H1 (cell line): Measurements from ENCODE around the gene SMC3. TPM values are rescaled to one million over a fixed set of nuclear protein-coding genes. Genes with fewer than 3 reads are reported as not detected.

Experiments
- CTCF ChIA-PET: fragments of 300-600 bp; sonication (Branson Sonifier 250); formaldehyde crosslinking; loops from one replicate; lab custom pipeline; 2021; ENCODE audit not compliant: partially characterized antibody; lab: Charles Lee
- POLR2A ChIA-PET: fragments of 300-600 bp; sonication (Branson Sonifier 250); formaldehyde crosslinking; loops from one replicate; lab custom pipeline; 2021; ENCODE audit warnings: inconsistent platforms; ENCODE audit not compliant: partially characterized antibody; lab: Charles Lee
- DNase-seq, 2 experiments: peaks; one replicate each; pipeline versions ENCODE4 v3.0.0 to v3.0.0-alpha.2; 2010 to 2022; ENCODE audit warnings: low spot score in 2 of 2, low read depth in 1 of 2, mixed read lengths in 1 of 2
- FAIRE-seq: peaks from 2 replicates; lab custom pipeline; 2011; peaks lifted over from hg19 to GRCh38; lab: Jason Lieb, UNC
- H2AFZ ChIP-seq: 2 replicates; pipeline ENCODE4 v1.8.1; 2012; ENCODE audit warnings: low read length, inconsistent platforms
- H2AK5ac ChIP-seq: 2 replicates; pipeline ENCODE4 v1.6.1; 2013; ENCODE audit warnings: low read depth, low read length
- H2BK120ac ChIP-seq: replicated peaks from 2 replicates; pipeline ENCODE3; 2013; ENCODE audit warnings: low read depth, low read length, inconsistent platforms
- H2BK12ac ChIP-seq: 2 replicates; pipeline ENCODE4 v1.6.1; 2013; ENCODE audit warnings: low read depth, low read length
- H2BK15ac ChIP-seq: 2 replicates; pipeline ENCODE4 v1.6.1; 2013; ENCODE audit warnings: low read length
- H2BK20ac ChIP-seq: 2 replicates; pipeline ENCODE4 v1.6.1; 2013; ENCODE audit warnings: low read length
- H2BK5ac ChIP-seq: 2 replicates; pipeline ENCODE4 v1.6.1; 2013; ENCODE audit warnings: low read depth, low read length
- H3K14ac ChIP-seq: 2 replicates; pipeline ENCODE4 v1.6.1; 2013; ENCODE audit warnings: inconsistent platforms; ENCODE audit not compliant: insufficient read length
- H3K18ac ChIP-seq: 2 replicates; pipeline ENCODE4 v1.6.1; 2013; ENCODE audit warnings: low read length; ENCODE audit errors: extremely low read depth
- H3K23ac ChIP-seq: 2 replicates; pipeline ENCODE4 v1.6.1; 2013; ENCODE audit warnings: inconsistent platforms; ENCODE audit not compliant: insufficient read length
- H3K23me2 ChIP-seq: 2 replicates; pipeline ENCODE4 v1.6.1; 2013; ENCODE audit warnings: low read depth, low read length
- H3K27ac ChIP-seq: 2 replicates; pipeline ENCODE4 v1.6.1; 2011; ENCODE audit warnings: low read depth, low read length, inconsistent platforms
- H3K27me3 ChIP-seq, 4 experiments: replicated peaks in 1 of 4; 1 replicate in 1 of 4; 2 replicates in 3 of 4; pipeline versions ENCODE4 v1.6.1 to v1.8.1; 2011 to 2013; ENCODE audit warnings: low read length in 3 of 4, mild to moderate bottlenecking in 3 of 4, inconsistent platforms in 2 of 4, mixed read lengths in 2 of 4, moderate library complexity in 1 of 4; ENCODE audit not compliant: control insufficient read depth in 3 of 4, insufficient read depth in 3 of 4; ENCODE audit errors: extremely low read depth in 1 of 4
- H3K36me3 ChIP-seq, 4 experiments: 2 replicates each; pipeline versions ENCODE4 v1.6.1 to v1.8.1; 2011 to 2013; ENCODE audit warnings: mild to moderate bottlenecking in 4 of 4, low read length in 3 of 4, moderate library complexity in 2 of 4, control low read depth in 1 of 4, inconsistent platforms in 1 of 4; ENCODE audit not compliant: insufficient read depth in 4 of 4, control insufficient read depth in 2 of 4
- H3K4ac ChIP-seq: replicated peaks from 2 replicates; pipeline ENCODE3; 2013; ENCODE audit warnings: low read length, low read depth, mixed read lengths, inconsistent platforms; ENCODE audit not compliant: insufficient read length
- H3K4me1 ChIP-seq, 4 experiments: replicated peaks in 1 of 4; 1 replicate in 1 of 4; 2 replicates in 3 of 4; pipeline versions ENCODE4 v1.6.1 to v1.8.1; 2011 to 2013; ENCODE audit warnings: low read length in 3 of 4, inconsistent platforms in 2 of 4, mixed read lengths in 1 of 4; ENCODE audit not compliant: insufficient read depth in 4 of 4, control insufficient read depth in 3 of 4
- H3K4me2 ChIP-seq, 2 experiments: 2 replicates each; pipeline versions ENCODE4 v1.6.1 to v1.8.1; 2011 to 2013; ENCODE audit warnings: low read depth in 2 of 2, low read length in 2 of 2, control low read depth in 1 of 2, inconsistent platforms in 1 of 2, mild to moderate bottlenecking in 1 of 2; ENCODE audit not compliant: insufficient read depth in 1 of 2
- H3K4me3 ChIP-seq, 4 experiments: fragments of 200-600, 300-600 bp in 1 of 4; sonication (generic), shearing (Covaris generic), sonication (Bioruptor Twin) in 1 of 4; 2 replicates each; pipeline versions ENCODE4 v1.5.1 to v1.8.1; 2011 to 2016; ENCODE audit warnings: low read length in 4 of 4, low read depth in 3 of 4, control low read depth in 2 of 4, inconsistent platforms in 2 of 4, mild to moderate bottlenecking in 2 of 4, mixed read lengths in 1 of 4, moderate library complexity in 1 of 4; ENCODE audit not compliant: insufficient read depth in 2 of 4; ENCODE audit errors: extremely low read depth in 1 of 4
- H3K56ac ChIP-seq: replicated peaks from 2 replicates; pipeline ENCODE3; 2013; ENCODE audit warnings: low read depth, mild to moderate bottlenecking, mixed read lengths, low read length, inconsistent platforms; ENCODE audit not compliant: insufficient read length
- H3K79me1 ChIP-seq: 2 replicates; pipeline ENCODE4 v1.6.1; 2013; ENCODE audit warnings: low read depth, low read length, control low read depth
- H3K79me2 ChIP-seq, 2 experiments: 2 replicates each; pipeline versions ENCODE4 v1.6.1 to v1.8.1; 2012 to 2013; ENCODE audit warnings: low read length in 2 of 2, mild to moderate bottlenecking in 2 of 2, inconsistent platforms in 1 of 2; ENCODE audit not compliant: insufficient read depth in 2 of 2, control insufficient read depth in 1 of 2
- H3K9ac ChIP-seq, 4 experiments: replicated peaks in 1 of 4; 1 replicate in 1 of 4; 2 replicates in 3 of 4; pipeline versions ENCODE4 v1.6.1 to v1.8.1; 2011 to 2013; ENCODE audit warnings: low read depth in 3 of 4, low read length in 3 of 4, control low read depth in 2 of 4, mild to moderate bottlenecking in 2 of 4, moderate library complexity in 2 of 4, inconsistent platforms in 1 of 4; ENCODE audit errors: extremely low read depth in 1 of 4
- H3K9me3 ChIP-seq, 2 experiments: 2 replicates each; pipeline versions ENCODE4 v1.6.1 to v1.8.1; 2012 to 2013; ENCODE audit warnings: mild to moderate bottlenecking in 2 of 2, moderate library complexity in 2 of 2, control low read depth in 1 of 2, inconsistent platforms in 1 of 2, low read depth in 1 of 2, low read length in 1 of 2, mixed read lengths in 1 of 2; ENCODE audit not compliant: insufficient read depth in 2 of 2
- H4K20me1 ChIP-seq, 2 experiments: replicated peaks in 1 of 2; 2 replicates each; pipeline versions ENCODE3 to v1.8.1; 2011 to 2013; ENCODE audit warnings: inconsistent platforms in 2 of 2, low read length in 2 of 2, mild to moderate bottlenecking in 1 of 2; ENCODE audit not compliant: insufficient read depth in 2 of 2, control insufficient read depth in 1 of 2
- H4K5ac ChIP-seq: 2 replicates; pipeline ENCODE4 v1.6.1; 2013; ENCODE audit warnings: low read length, low read depth, mixed read lengths, inconsistent platforms; ENCODE audit not compliant: insufficient read length
- H4K8ac ChIP-seq: 2 replicates; pipeline ENCODE4 v1.8.0; 2013; ENCODE audit warnings: mild to moderate bottlenecking, moderate library complexity, low read length, inconsistent platforms; ENCODE audit not compliant: insufficient read depth; ENCODE audit errors: extremely low read depth
- H4K91ac ChIP-seq: replicated peaks from 2 replicates; pipeline ENCODE3; 2013; ENCODE audit warnings: low read length, mixed read lengths, inconsistent platforms; ENCODE audit not compliant: insufficient read length
- BACH1 ChIP-seq: IDR thresholded peaks from 2 replicates; pipeline ENCODE4 v1.6.1; 2012; ENCODE audit warnings: low read length, improper control_type of control experiment
- WGBS, 2 experiments: shearing (Covaris generic) in 1 of 2; methylation state at CpG; one replicate each; pipeline versions ENCODE4 v1.1.6 to v1.1.7; 2013 to 2015; ENCODE audit warnings: low lambda C conversion rate in 2 of 2, mixed read lengths in 2 of 2, inconsistent platforms in 1 of 2, low coverage in 1 of 2, missing lambda C conversion rate in 1 of 2; ENCODE audit not compliant: insufficient replicate concordance in 2 of 2, insufficient coverage in 1 of 2, insufficient read length in 1 of 2; ENCODE audit errors: extremely low coverage in 1 of 2, missing lambda C conversion rate in 1 of 2; 5-methylcytosine and 5-hydroxymethylcytosine counted together
- polyA plus RNA-seq, 7 experiments: library from polyadenylated mRNA; depleted of rRNA in 3 of 7; stranded (reverse) in 5 of 7; unstranded in 2 of 7; fragments of >200 nt in 5 of 7; fragments of 200-250 nt in 2 of 7; gene quantifications; 1 replicate in 5 of 7; 2 replicates in 1 of 7; 4 replicates in 1 of 7; pipeline versions ENCODE4 v1.2.1 to v1.2.3, GENCODE V29; 2011 to 2013; ENCODE audit warnings: missing spikeins in 2 of 7, mixed read lengths in 2 of 7
- total RNA-seq: library from RNA; stranded (reverse); fragmentation: NEBNext Ultra II Directional; extraction: Animal tissue kit (Norgen Biotek cat#: 25700); gene quantifications from 2 replicates; pipeline ENCODE4 v1.2.1, GENCODE V29; 2021

The SMC3 gene
- total and polyA plus RNA-seq, 2 of the 8 experiments (the other 6 are each of a cell fraction or from before 2014, with no cell fraction given): 12.7 to 93.4 TPM

DNA sequence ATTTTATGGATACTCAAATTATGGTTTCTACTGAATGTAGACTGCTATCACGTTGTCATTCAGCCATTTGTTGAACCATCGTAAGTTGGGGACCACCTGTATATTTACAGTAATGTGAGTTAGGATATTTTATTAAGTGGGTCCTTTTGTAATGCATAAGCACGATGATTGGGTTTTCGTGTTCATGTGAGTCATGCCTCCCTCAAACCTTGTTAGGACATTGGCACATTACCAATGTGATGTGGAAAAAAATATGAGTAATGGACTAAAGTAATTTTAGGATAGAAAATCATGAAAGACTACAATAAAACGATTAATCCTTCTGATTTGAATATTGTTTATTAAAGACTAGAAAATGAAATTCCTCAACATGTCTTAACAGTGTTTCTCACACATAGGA lies 8.7 kb downstream of the SMC3 start:
- Histone ChIP-seq H2BK120ac (no peak overlapping the region), H4K91ac (no peak overlapping the region), H3K27me3 (no peaks in the 10 kb centered on the region), H3K4me3 (no peak overlapping the region), H3K14ac (no peak overlapping the region), H4K8ac (no peak overlapping the region), H3K27ac (no peak overlapping the region), H3K4me1 (no peaks in the 10 kb centered on the region), H3K9ac (no peak overlapping the region), H3K23ac (no peak overlapping the region), H3K79me2 (peaks cover 3 to 54% of the 10 kb centered on the region in 2 experiments), H4K20me1 (peaks cover 5 to 10% of the 10 kb centered on the region in 2 experiments), H3K18ac (no peak overlapping the region), H2AK5ac (no peak overlapping the region), H3K4ac (no peak overlapping the region), H3K9me3 (no peaks in the 10 kb centered on the region), H3K36me3 (peaks cover 4 to 75% (median 36%) of the 10 kb centered on the region in 4 experiments), H3K79me1 (peaks cover 6% of the 10 kb centered on the region), H2BK12ac (no peak overlapping the region), H3K56ac (no peak overlapping the region), H3K4me2 (no peak overlapping the region), H4K5ac (no peak overlapping the region), H2BK20ac (no peak overlapping the region), H2BK5ac (no peak overlapping the region), H2BK15ac (no peak overlapping the region), H2AFZ (no peak overlapping the region), H3K23me2 (no peaks in the 10 kb centered on the region)
- POLR2A ChIA-PET: no interaction called here
- DNase-seq: no peak
- 96% methylated on average over 5 of the region's 5 CpGs; no CpG with 5 or more reads in 1 of the 2 experiments for WGBS, 2 experiments
- CTCF ChIA-PET: no interaction called here
- peak; percentile 65 for FAIRE-seq
- no peak for TF ChIP-seq BACH1
